Hippocampal formation (tissue), 2 donors: ENCODE measurements around the gene CD8A.

ENCODE experiments used
- DNase-seq, 2 donors: peaks; one replicate each; lab custom pipeline; 2025; lab: John Stamatoyannopoulos, UW

CD8A gene

GRCh38 chr2:86808315-86809161 lies 17.8 kb upstream of the CD8A start:
- peak; percentile 62 to 77 for DNase-seq

DNA sequence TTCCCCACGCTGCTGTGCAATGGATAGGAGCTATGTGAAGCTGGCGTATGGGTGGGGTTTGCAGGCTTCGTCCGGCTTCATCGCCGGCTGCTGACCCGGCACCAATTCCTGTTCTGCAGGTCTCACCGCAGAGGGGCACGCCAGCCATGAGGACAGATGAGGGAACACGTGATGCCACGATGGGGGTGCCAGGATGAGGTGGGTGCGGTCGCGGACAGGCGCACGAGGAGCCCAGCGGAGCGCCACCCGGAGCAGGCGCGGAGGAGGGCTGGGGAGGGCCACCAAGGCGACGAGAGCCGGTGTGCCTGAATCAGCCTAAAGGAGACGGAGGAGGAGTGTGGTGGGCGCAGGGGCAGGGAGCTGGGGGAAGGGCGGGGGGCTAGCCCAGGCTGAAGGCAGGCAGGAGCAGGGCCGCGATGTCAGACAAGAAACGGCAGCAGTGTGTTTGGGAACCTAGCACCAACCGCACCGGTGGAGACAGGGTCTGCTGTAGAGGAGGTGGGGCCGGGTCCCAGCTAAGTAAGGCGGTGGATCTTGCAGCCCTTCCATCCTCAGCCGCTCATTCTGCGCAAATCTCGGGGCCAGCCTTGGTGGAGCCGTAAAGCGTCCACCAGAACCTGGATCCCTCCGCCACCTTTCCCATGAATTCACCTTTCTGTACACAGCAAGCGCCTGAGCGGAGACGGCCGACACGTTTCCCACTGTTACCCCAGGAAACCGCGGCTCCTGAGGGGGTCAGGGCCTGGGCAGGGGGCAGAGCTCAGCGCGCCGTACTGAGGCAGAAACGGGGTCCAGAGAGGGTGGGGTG lies 17.0 kb upstream of the CD8A start:
- peak; percentile 14 to 18 for DNase-seq

- DNase-seq: no peak
These were observed 16.4 kb upstream of the CD8A start for GRCh38 chr2:86807133-86807467.

- DNase-seq: no peak
These were observed 15.5 kb upstream of the CD8A start for GRCh38 chr2:86806059-86806857.

- no peak for DNase-seq
These were observed 10.3 kb upstream of the CD8A start for GRCh38 chr2:86800856-86801567.

- DNase-seq: no peak
These were observed 4.1 kb upstream of the CD8A start for GRCh38 chr2:86794861-86795260.

DNA sequence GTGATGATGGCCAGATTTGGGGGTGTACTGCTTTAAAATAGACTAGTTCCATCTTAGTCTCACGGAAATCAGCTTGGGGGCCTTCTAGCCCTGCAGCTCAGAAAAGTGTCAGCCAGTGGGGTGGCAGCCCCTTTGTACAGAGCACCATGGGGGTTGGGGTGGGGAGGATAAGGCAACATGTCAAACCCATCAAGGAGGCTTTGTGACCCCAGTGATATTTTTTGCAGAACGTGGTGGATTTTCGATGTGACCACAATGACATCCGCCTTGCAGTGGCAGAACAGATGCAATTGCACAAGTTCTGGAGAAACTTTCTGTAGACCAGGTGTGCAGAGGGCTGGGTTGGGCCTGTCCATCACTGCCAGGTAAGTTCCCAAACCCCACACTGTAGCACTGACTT lies 3.0 kb upstream of the CD8A start:
- no peak for DNase-seq

DNA sequence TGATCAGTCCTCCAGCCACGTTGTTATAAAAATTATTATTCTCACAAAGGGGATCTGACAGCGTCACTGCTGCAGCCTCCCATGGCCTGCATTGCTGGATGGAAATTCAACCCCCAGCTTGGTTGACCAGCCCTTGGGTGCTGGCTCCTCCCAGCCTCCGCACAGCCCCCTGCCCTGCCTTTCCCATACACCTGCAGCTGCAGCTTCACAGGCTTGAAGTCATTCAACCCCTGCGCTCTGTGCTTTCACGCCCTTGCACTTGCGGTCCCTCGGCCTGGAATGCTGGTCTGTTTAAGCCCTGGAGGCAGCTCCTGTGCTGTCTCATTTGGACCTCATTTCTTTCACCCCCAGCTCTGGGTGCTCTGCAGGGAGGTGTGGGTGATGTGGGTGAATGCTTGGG lies 860 bp upstream of the CD8A start:
- no peak for DNase-seq

DNA sequence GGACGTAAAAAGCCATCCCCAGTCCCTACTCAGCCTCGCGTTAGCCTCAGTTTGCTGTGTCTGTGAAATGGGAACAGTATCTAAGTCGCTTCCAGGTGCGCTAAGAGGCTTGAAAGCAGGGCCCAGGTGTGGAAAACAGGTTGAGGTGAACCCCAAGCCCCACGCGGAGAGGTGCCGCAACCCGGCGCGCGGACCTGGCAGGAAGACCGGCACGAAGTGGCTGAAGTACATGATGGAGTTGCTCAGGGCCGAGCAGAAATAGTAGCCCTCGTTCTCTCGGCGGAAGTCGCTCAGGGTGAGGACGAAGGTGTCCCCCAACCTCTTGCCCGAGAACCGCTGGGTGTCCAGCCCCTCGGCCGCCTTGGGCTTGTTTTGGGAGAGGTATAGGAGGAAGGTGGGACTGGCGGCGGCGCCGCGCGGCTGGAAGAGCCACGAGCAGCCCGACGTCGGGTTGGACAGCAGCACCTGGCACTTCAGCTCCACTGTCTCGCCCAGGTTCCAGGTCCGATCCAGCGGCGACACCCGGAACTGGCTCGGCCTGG lies 508 bp downstream of the CD8A start:
- DNase-seq: no peak

- DNase-seq: no peak
These were observed 1.0 kb downstream of the CD8A start for GRCh38 chr2:86789687-86790133.

- no peak for DNase-seq
These were observed 1.6 kb downstream of the CD8A start for GRCh38 chr2:86788881-86789686.

DNA sequence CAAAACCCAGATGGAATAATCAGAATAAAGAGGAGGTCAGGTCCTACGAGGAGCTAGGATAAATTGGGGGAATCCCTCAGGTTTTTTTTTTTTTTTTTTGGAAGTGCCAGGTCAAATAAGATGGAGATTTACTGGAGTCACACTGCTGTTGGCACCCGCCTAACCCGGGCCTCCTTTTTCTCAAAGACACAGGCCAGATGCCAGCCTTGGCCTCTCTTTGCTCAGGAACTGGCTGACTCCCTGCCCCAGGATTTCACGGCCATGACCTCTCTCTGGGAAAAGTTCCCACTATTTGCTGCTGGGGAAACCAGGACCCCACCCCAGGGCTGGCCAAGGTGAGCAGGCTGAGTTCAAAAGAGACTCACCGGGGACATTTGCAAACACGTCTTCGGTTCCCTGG lies 2.5 kb downstream of the CD8A start:
- peak in 1 of 2 donors; percentile 17 for DNase-seq

DNA sequence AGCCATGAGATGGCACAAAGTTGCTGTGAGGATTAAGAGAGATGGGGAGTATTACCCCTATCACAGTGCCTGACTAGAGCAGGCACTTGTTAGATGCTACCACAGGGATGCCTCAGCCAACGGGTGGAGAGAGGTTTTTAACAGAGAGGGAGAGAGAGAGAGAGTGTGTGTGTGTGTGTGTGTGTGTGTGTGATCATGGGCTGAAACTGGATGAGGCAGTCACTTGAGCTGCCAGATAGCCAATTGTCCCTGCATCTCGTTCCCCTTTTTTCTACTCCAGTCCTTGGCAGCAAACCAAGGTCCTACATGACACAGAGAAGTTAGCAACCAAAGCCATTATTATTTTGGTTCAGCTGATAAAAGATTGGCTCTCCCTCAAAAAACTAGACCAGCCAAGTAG lies 3.0 kb downstream of the CD8A start:
- peak; percentile 21 to 27 for DNase-seq

- DNase-seq: no peak
These were observed 4.6 kb downstream of the CD8A start for GRCh38 chr2:86786001-86786536.

DNA sequence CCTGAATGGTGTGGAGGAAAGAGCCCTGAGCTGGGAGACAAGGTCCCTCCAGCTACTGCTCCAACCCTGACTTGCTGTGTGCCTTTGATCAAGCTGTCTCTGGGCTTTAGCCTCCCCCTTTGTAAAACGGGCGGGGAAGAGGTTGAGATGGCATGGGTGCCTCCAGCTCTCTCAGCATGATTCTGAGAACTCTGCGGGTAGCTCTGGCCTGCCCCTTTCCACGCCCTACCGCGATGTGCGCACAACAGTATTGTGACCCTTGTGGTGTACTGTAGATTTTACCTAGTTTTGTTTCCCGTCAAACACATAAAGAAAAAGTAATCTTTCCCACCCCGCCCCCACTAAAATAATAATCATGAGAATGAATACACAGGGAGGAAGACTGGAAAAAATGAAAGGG lies 5.3 kb downstream of the CD8A start:
- DNase-seq: no peak

- DNase-seq: no peak
These were observed 6.9 kb downstream of the CD8A start for GRCh38 chr2:86783615-86784339.

DNA sequence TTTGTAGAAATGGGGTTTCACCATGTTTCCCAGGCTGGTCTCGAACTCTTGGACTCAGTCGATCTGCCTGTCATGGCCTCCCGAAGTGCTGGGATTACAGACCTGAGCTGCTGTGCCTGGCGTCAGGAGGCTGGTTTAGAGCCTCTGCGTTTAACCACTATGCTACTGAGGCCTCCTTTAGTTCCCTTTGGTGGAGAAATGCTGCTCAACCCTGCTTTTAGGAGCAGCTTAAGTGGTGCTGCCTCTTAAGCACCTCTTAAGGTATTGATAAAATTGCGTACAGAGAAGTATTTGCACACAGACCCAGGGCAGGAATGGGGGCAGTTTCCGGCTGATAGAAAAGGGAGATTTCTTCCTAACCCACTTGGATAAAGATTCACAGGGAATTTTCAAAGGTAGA lies 8.0 kb downstream of the CD8A start:
- DNase-seq: no peak

DNA sequence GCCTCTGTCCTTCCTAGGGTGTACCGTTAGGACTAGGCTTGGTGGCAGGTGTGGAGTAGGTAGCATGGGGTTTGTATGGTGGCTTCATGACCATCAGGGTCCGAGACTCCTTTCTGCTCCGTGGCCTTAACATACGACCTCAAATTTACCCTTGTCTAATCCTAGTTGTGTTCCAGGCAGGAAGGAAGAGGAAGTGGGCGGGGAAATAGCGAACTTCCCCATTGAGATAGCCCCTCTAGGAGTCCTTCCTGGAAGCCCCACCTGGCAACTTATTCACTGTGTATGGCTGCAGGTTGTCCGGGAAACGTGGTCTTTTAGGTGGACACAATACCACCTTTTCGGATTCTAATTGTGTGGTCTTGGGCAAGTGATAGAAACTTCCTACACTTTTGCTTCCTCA lies 9.3 kb downstream of the CD8A start:
- DNase-seq: no peak

GRCh38 chr2:86779971-86780370 lies 10.7 kb downstream of the CD8A start:
- DNase-seq: no peak

GRCh38 chr2:86778957-86779356 lies 11.8 kb downstream of the CD8A start:
- no peak for DNase-seq
